K562 treated with DMSO at 1 percent for 24 hours (cell line): ENCODE results near the gene ANKRD65. TPM values are rescaled to one million over a fixed set of nuclear protein-coding genes. Genes with fewer than 3 reads are reported as not detected.

Source experiments
- total RNA-seq: library from RNA; unstranded; fragments of 300-600 nt; gene quantifications from 2 replicates; pipeline ENCODE4 v1.2.3, GENCODE V29; 2022; ENCODE audit warnings: low read depth; ENCODE audit not compliant: insufficient read depth

Gene ANKRD65
- not detected in 2 replicates for total RNA-seq

GRCh38 chr1:1421147-1421906 lies at the start of gene ANKRD65:
TSS of gene ANKRD65 (minus strand) at chr1:1421276. CDS start at chr1:1421005, 271 bp downstream.

GRCh38 chr1:1449099-1449739 lies 28.1 kb upstream of the ANKRD65 start, which contains the start of gene ATAD3C:
TSS of gene ATAD3C (plus strand) at chr1:1449689. CDS start at chr1:1450684, 995 bp downstream.

GRCh38 chr1:1435106-1435903 lies 14.2 kb upstream of the ANKRD65 start, which contains the start of gene VWA1:
TSS of gene VWA1 (plus strand) at chr1:1435690. CDS start at chr1:1435749, 59 bp downstream.

GRCh38 chr1:1406821-1407635 lies 14.0 kb downstream of the ANKRD65 start, which contains the start of gene MRPL20:
TSS of gene MRPL20 (minus strand) at chr1:1407293. CDS start at chr1:1407217, 76 bp downstream.

GRCh38 chr1:1399187-1399871 lies 21.7 kb downstream of the ANKRD65 start, which contains the start of gene CCNL2:
TSS of gene CCNL2 (minus strand) at chr1:1399335. CDS start at chr1:1399306, 29 bp downstream.

GRCh38 chr1:1374929-1375662 lies 46.0 kb downstream of the ANKRD65 start, which contains the start of gene AURKAIP1:
TSS of gene AURKAIP1 (minus strand) at chr1:1375207. CDS start at chr1:1374756, 451 bp downstream.

Other genes with a start within 250 kb of the ANKRD65 start
- gene TTLL10, start 247.4 kb downstream of the ANKRD65 start, total RNA-seq, result not detected in 2 replicates
- not detected in 2 replicates for gene TNFRSF18, start 214.7 kb downstream of the ANKRD65 start, total RNA-seq
- 0.75 and 1.9 TPM in 2 replicates for gene TNFRSF4, start 207.1 kb downstream of the ANKRD65 start, total RNA-seq
- 276 and 297 TPM in 2 replicates for gene SDF4, start 189.3 kb downstream of the ANKRD65 start, total RNA-seq
- 17.9 and 21.2 TPM in 2 replicates for gene B3GALT6, start 189.0 kb downstream of the ANKRD65 start, total RNA-seq
- gene C1QTNF12, start 174.6 kb downstream of the ANKRD65 start, total RNA-seq, result 1.9 and 2.5 TPM in 2 replicates
- gene UBE2J2, start 147.4 kb downstream of the ANKRD65 start, total RNA-seq, result 114 and 118 TPM in 2 replicates
- 3.8 TPM in 2 replicates for gene SCNN1D, start 140.8 kb downstream of the ANKRD65 start, total RNA-seq
- gene ACAP3, start 113.3 kb downstream of the ANKRD65 start, total RNA-seq, result 52.1 and 55.0 TPM in 2 replicates
- gene PUSL1, start 112.7 kb downstream of the ANKRD65 start, total RNA-seq, result 69.9 and 85.1 TPM in 2 replicates
- gene INTS11, start 96.6 kb downstream of the ANKRD65 start, total RNA-seq, result 216 and 263 TPM in 2 replicates
- gene CPTP, start 96.5 kb downstream of the ANKRD65 start, total RNA-seq, result 45.4 and 53.2 TPM in 2 replicates
- gene TAS1R3, start 90.0 kb downstream of the ANKRD65 start, total RNA-seq, result 0.57 and 0.95 TPM in 2 replicates
- gene DVL1, start 71.9 kb downstream of the ANKRD65 start, total RNA-seq, result 103 and 116 TPM in 2 replicates
- gene MXRA8, start 62.7 kb downstream of the ANKRD65 start, total RNA-seq, result 13.8 and 17.2 TPM in 2 replicates
- gene AURKAIP1, start 46.1 kb downstream of the ANKRD65 start, total RNA-seq, result 342 and 344 TPM in 2 replicates
- gene CCNL2, start 21.9 kb downstream of the ANKRD65 start, total RNA-seq, result 98.9 and 121 TPM in 2 replicates
- 141 and 157 TPM in 2 replicates for gene MRPL20, start 14.0 kb downstream of the ANKRD65 start, total RNA-seq
- gene VWA1, start 14.4 kb upstream of the ANKRD65 start, total RNA-seq, result 22.4 and 26.0 TPM in 2 replicates
- 0.24 TPM in 1 of 2 replicates, not detected in the other for gene ATAD3C, start 28.4 kb upstream of the ANKRD65 start, total RNA-seq
- gene ATAD3B, start 50.5 kb upstream of the ANKRD65 start, total RNA-seq, result 24.3 and 26.9 TPM in 2 replicates
- 93.9 and 102 TPM in 2 replicates for gene ATAD3A, start 90.9 kb upstream of the ANKRD65 start, total RNA-seq
- 2.1 and 3.4 TPM in 2 replicates for gene TMEM240, start 119.3 kb upstream of the ANKRD65 start, total RNA-seq
- gene SSU72, start 153.6 kb upstream of the ANKRD65 start, total RNA-seq, result 207 and 208 TPM in 2 replicates
- gene FNDC10, start 178.9 kb upstream of the ANKRD65 start, total RNA-seq, result 7.3 and 8.3 TPM in 2 replicates
- 79.7 and 89.3 TPM in 2 replicates for gene MIB2, start 194.2 kb upstream of the ANKRD65 start, total RNA-seq
- 0.78 and 2.0 TPM in 2 replicates for gene MMP23B, start 210.9 kb upstream of the ANKRD65 start, total RNA-seq
- 45.9 and 49.0 TPM in 2 replicates for gene CDK11B, start 237.7 kb upstream of the ANKRD65 start, total RNA-seq